GM23248 (cell line): Measurements from ENCODE around the gene SZT2.

Source experiments
- EZH2 ChIP-seq: fragments of 200-600 bp; sonication (generic); IDR thresholded peaks from 2 replicates; pipeline ENCODE4 v1.6.1; 2018; ENCODE audit warnings: antibody characterized with exemption, mild to moderate bottlenecking; ENCODE audit not compliant: insufficient read depth, poor library complexity, severe bottlenecking
- EZH2phosphoT487 ChIP-seq: fragments of 200-600 bp; sonication (generic); IDR thresholded peaks from 2 replicates; pipeline ENCODE4 v1.6.1; 2018; ENCODE audit warnings: antibody characterized with exemption, moderate library complexity, mild to moderate bottlenecking, low read depth; ENCODE audit not compliant: insufficient read depth

- TF ChIP-seq EZH2phosphoT487 (no peak), EZH2 (no peak)
Measured at GRCh38 chr1:43430831-43431230, 41.1 kb downstream of the SZT2 start.
